HCT116 (cell line): Measurements from ENCODE around the gene BFSP1.

Source experiments
- ATF3 ChIP-seq: IDR thresholded peaks from 2 replicates; pipeline ENCODE4 v1.6.1; 2012
- CTCF ChIP-seq, 3 experiments: fragments of 200-600 bp in 1 of 3; sonication (generic) in 1 of 3; IDR thresholded peaks in 2 of 3; conservative IDR thresholded peaks in 1 of 3; 2 replicates each; pipeline ENCODE4 v1.5.1; 2012 to 2017; ENCODE audit warnings: low read depth in 2 of 3, low read length in 2 of 3, antibody characterized with exemption in 1 of 3, borderline replicate concordance in 1 of 3, control low read depth in 1 of 3, mild to moderate bottlenecking in 1 of 3, mixed read lengths in 1 of 3, mixed run types in 1 of 3, moderate library complexity in 1 of 3; ENCODE audit not compliant: insufficient read depth in 1 of 3
- EGR1 ChIP-seq: IDR thresholded peaks from 2 replicates; pipeline ENCODE4 v1.6.1; 2012; ENCODE audit warnings: low read depth
- EZH2 ChIP-seq: fragments of 200-600 bp; sonication (generic); IDR thresholded peaks from 2 replicates; pipeline ENCODE4 v1.6.1; 2017; ENCODE audit warnings: antibody characterized with exemption, mixed run types
- JUND ChIP-seq: IDR thresholded peaks from 2 replicates; pipeline ENCODE4 v1.6.1; 2012
- POLR2A ChIP-seq: IDR thresholded peaks from 2 replicates; pipeline ENCODE4 v1.7.0; 2011; ENCODE audit warnings: borderline replicate concordance; ENCODE audit not compliant: insufficient read depth, insufficient read length; ENCODE audit errors: extremely low read depth
- POLR2AphosphoS5 ChIP-seq: IDR thresholded peaks from 2 replicates; pipeline ENCODE4 v1.6.1; 2011; ENCODE audit warnings: mild to moderate bottlenecking, low read depth, low read length, moderate library complexity
- SIN3A ChIP-seq: IDR thresholded peaks from 2 replicates; pipeline ENCODE4 v1.6.1; 2012; ENCODE audit warnings: low read depth
- YY1 ChIP-seq: IDR thresholded peaks from 2 replicates; pipeline ENCODE4 v1.6.1; 2011; ENCODE audit warnings: low read length, low read depth, moderate library complexity, mild to moderate bottlenecking; ENCODE audit not compliant: insufficient replicate concordance; ENCODE audit errors: extremely low read depth
- ZNF274 ChIP-seq: fragments of 200-500 bp; sonication (Bioruptor generic); IDR thresholded peaks from 2 replicates; pipeline ENCODE4 v1.6.1; 2014; ENCODE audit warnings: mild to moderate bottlenecking, low read depth, low read length, inconsistent platforms
- TF ChIP-seq, protein P1 (sequence below): IDR thresholded peaks from 2 replicates; pipeline ENCODE4 v1.6.1; 2011; ENCODE audit warnings: mild to moderate bottlenecking, low read length, moderate library complexity; ENCODE audit not compliant: insufficient replicate concordance; ENCODE audit errors: extremely low read depth
- TF ChIP-seq, protein P2 (sequence below): IDR thresholded peaks from 2 replicates; pipeline ENCODE4 v1.6.1; 2012

- TF ChIP-seq ZNF274, result no peak
- no peak for TF ChIP-seq POLR2A
- TF ChIP-seq CTCF (IDR thresholded peaks at IDR 0.05 in 2 of 3, conservative IDR thresholded peaks at IDR 0.05 in 1 of 3; ENCODE audit: borderline replicate concordance in 1 of 3, insufficient read depth in 1 of 3, low read depth in 2 of 3, low read length in 2 of 3), result no peak
- no peak for TF ChIP-seq EGR1
- no peak for TF ChIP-seq POLR2AphosphoS5
- TF ChIP-seq, protein P1, sequence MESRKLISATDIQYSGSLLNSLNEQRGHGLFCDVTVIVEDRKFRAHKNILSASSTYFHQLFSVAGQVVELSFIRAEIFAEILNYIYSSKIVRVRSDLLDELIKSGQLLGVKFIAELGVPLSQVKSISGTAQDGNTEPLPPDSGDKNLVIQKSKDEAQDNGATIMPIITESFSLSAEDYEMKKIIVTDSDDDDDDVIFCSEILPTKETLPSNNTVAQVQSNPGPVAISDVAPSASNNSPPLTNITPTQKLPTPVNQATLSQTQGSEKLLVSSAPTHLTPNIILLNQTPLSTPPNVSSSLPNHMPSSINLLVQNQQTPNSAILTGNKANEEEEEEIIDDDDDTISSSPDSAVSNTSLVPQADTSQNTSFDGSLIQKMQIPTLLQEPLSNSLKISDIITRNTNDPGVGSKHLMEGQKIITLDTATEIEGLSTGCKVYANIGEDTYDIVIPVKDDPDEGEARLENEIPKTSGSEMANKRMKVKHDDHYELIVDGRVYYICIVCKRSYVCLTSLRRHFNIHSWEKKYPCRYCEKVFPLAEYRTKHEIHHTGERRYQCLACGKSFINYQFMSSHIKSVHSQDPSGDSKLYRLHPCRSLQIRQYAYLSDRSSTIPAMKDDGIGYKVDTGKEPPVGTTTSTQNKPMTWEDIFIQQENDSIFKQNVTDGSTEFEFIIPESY, result no peak
- no peak for TF ChIP-seq EZH2
- no peak for TF ChIP-seq YY1
- TF ChIP-seq ATF3, result no peak
- no peak for TF ChIP-seq SIN3A
- TF ChIP-seq, protein P2, sequence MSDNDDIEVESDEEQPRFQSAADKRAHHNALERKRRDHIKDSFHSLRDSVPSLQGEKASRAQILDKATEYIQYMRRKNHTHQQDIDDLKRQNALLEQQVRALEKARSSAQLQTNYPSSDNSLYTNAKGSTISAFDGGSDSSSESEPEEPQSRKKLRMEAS, result no peak
- no peak for TF ChIP-seq JUND
Observed at GRCh38 chr20:17469246-17470030, 61.7 kb downstream of the BFSP1 start.
